GM10847 (cell line): Measurements from ENCODE around the gene KCNQ4.

Experiments used
- POLR2A ChIP-seq: IDR thresholded peaks from 2 replicates; pipeline ENCODE4 v1.6.1; 2011; ENCODE audit not compliant: insufficient read length; ENCODE audit errors: extremely low read depth

Gene KCNQ4

GRCh38 chr1:40784141-40784770 lies 669 bp downstream of the KCNQ4 start:
- no peak for TF ChIP-seq POLR2A

- TF ChIP-seq POLR2A: no peak
Measured at GRCh38 chr1:40784771-40785151, 1.2 kb downstream of the KCNQ4 start.

GRCh38 chr1:40785446-40785845 lies 1.9 kb downstream of the KCNQ4 start:
- TF ChIP-seq POLR2A: no peak

GRCh38 chr1:40786171-40786994 lies 2.8 kb downstream of the KCNQ4 start:
- no peak for TF ChIP-seq POLR2A

GRCh38 chr1:40786995-40787705 lies 3.6 kb downstream of the KCNQ4 start:
- TF ChIP-seq POLR2A: no peak

- no peak for TF ChIP-seq POLR2A
Measured at GRCh38 chr1:40787737-40788560, 4.4 kb downstream of the KCNQ4 start.

GRCh38 chr1:40788561-40789341 lies 5.2 kb downstream of the KCNQ4 start:
- no peak for TF ChIP-seq POLR2A

- no peak for TF ChIP-seq POLR2A
Measured at GRCh38 chr1:40789342-40789598, 5.7 kb downstream of the KCNQ4 start.

GRCh38 chr1:40789661-40790430 lies 6.3 kb downstream of the KCNQ4 start:
- TF ChIP-seq POLR2A: no peak

- TF ChIP-seq POLR2A: no peak
Measured at GRCh38 chr1:40792036-40792435, 8.4 kb downstream of the KCNQ4 start.

GRCh38 chr1:40793617-40794016 lies 10.0 kb downstream of the KCNQ4 start:
- TF ChIP-seq POLR2A: no peak

- TF ChIP-seq POLR2A: no peak
Measured at GRCh38 chr1:40794048-40794447, 10.5 kb downstream of the KCNQ4 start.

GRCh38 chr1:40794974-40795715 lies 11.6 kb downstream of the KCNQ4 start:
- no peak for TF ChIP-seq POLR2A
